Measurements from ENCODE around the gene CR1L.

- TF ChIP-seq CTCF (IDR thresholded peaks at IDR 0.05 in 8 of 11, conservative IDR thresholded peaks at IDR 0.05 in 3 of 11) (no peak), POLR2A (IDR thresholded peaks at IDR 0.05) (no peak), POLR2AphosphoS5 (IDR thresholded peaks at IDR 0.05) (no peak)
Observed at GRCh38 chr1:207695891-207696290, 51.0 kb downstream of the CR1L start.
